ENCODE results near the gene CFAP46.

- peak; percentile 71 for TF ChIP-seq CTCF (conservative IDR thresholded peaks at IDR 0.05; ENCODE audit: low read depth, low read length)
- no peak for TF ChIP-seq CHD1 (IDR thresholded peaks at IDR 0.05; ENCODE audit: low read depth, low read length)
- TF ChIP-seq MXI1 (IDR thresholded peaks at IDR 0.05; ENCODE audit: borderline replicate concordance, low read depth, low read length): no peak
- TF ChIP-seq POLR2A (IDR thresholded peaks at IDR 0.05; ENCODE audit: low read depth, low read length): no peak
- no peak for TF ChIP-seq MAFK (IDR thresholded peaks at IDR 0.05; ENCODE audit: low read depth, low read length)
- no peak for TF ChIP-seq BHLHE40 (IDR thresholded peaks at IDR 0.05; ENCODE audit: low read depth, low read length)
- TF ChIP-seq SMC3 (IDR thresholded peaks at IDR 0.05; ENCODE audit: low read depth, low read length): peak; percentile 50
Measured at GRCh38 chr10:132904181-132904813, 38.1 kb downstream of the CFAP46 start.
